Measurements from ENCODE around the gene PAIP2B. TPM values are rescaled to one million over a fixed set of nuclear protein-coding genes. Genes with fewer than 3 reads are reported as not detected.
"Not testable (repeated sequence)": the region's sequence is repeated elsewhere in the genome, so short reads cannot be mapped to it uniquely, and the experiment has no call there.

Gene PAIP2B
- polyA plus RNA-seq, 1 donor from 2014 or later, result 3.1 TPM

- Mint-ChIP-seq H3K27ac (no peak overlapping the region), H3K36me3 (peaks cover 11% of the 10 kb centered on the region)
Observed at GRCh38 chr2:71190656-71191569, 36.0 kb downstream of the PAIP2B start.

GRCh38 chr2:71187589-71187988, 39.3 kb downstream of the PAIP2B start:
- Mint-ChIP-seq H3K4me3 (no peak overlapping the region), H3K9me3 (no peaks in the 10 kb centered on the region)

More at GRCh38 chr2:71190656-71191569, 36.0 kb downstream of the PAIP2B start:
- Mint-ChIP-seq H3K4me1 (no peaks in the 10 kb centered on the region), H3K4me3 (no peak overlapping the region), H3K27me3 (no peaks in the 10 kb centered on the region), H3K9me3 (peaks cover 0 to 8% (median 4%) of the 10 kb centered on the region in 3 donors)

GRCh38 chr2:71186973-71187372, 39.9 kb downstream of the PAIP2B start:
- H3K27me3 Mint-ChIP-seq, result no peaks in the 10 kb centered on the region
- peaks cover 7% of the 10 kb centered on the region for H3K36me3 Mint-ChIP-seq
- no peak overlapping the region for H3K27ac Mint-ChIP-seq
- H3K9me3 Mint-ChIP-seq, result no peaks in the 10 kb centered on the region
- H3K4me1 Mint-ChIP-seq, result no peaks in the 10 kb centered on the region
- H3K4me3 Mint-ChIP-seq, result no peak overlapping the region

More at GRCh38 chr2:71187589-71187988, 39.3 kb downstream of the PAIP2B start:
- no peaks in the 10 kb centered on the region for H3K4me1 Mint-ChIP-seq
- H3K36me3 Mint-ChIP-seq, result peaks cover 7% of the 10 kb centered on the region
- no peaks in the 10 kb centered on the region for H3K27me3 Mint-ChIP-seq
- no peak overlapping the region for H3K27ac Mint-ChIP-seq

- not testable (repeated sequence) for H3K4me3 Mint-ChIP-seq, H3K27me3 Mint-ChIP-seq, H3K36me3 Mint-ChIP-seq, H3K9me3 Mint-ChIP-seq, H3K4me1 Mint-ChIP-seq, H3K27ac Mint-ChIP-seq
Observed at GRCh38 chr2:71183306-71184115, 43.4 kb downstream of the PAIP2B start.

- Mint-ChIP-seq H3K27me3 (peaks cover 2% of the 10 kb centered on the region), H3K9me3 (no peaks in the 10 kb centered on the region), H3K4me3 (no peak overlapping the region), H3K4me1 (no peaks in the 10 kb centered on the region), H3K27ac (no peak overlapping the region), H3K36me3 (peaks cover 3% of the 10 kb centered on the region)
Observed at GRCh38 chr2:71181316-71181715, 45.6 kb downstream of the PAIP2B start.

GRCh38 chr2:71178836-71179235, 48.1 kb downstream of the PAIP2B start:
- H3K36me3 Mint-ChIP-seq, H3K27me3 Mint-ChIP-seq, H3K27ac Mint-ChIP-seq, H3K4me3 Mint-ChIP-seq, H3K4me1 Mint-ChIP-seq, H3K9me3 Mint-ChIP-seq: not testable (repeated sequence)

GRCh38 chr2:71174207-71174606, 52.7 kb downstream of the PAIP2B start:
- H3K4me1 Mint-ChIP-seq, result no peaks in the 10 kb centered on the region
- no peak overlapping the region for H3K4me3 Mint-ChIP-seq
- peaks cover 7% of the 10 kb centered on the region for H3K27me3 Mint-ChIP-seq
- no peaks in the 10 kb centered on the region for H3K9me3 Mint-ChIP-seq
- peaks cover 1% of the 10 kb centered on the region for H3K36me3 Mint-ChIP-seq
- peak overlapping the region in 1 of 3 donors; percentile 53 for H3K27ac Mint-ChIP-seq

GRCh38 chr2:71173096-71173495, 53.8 kb downstream of the PAIP2B start:
- Mint-ChIP-seq H3K36me3 (peaks cover 1% of the 10 kb centered on the region), H3K4me3 (no peak overlapping the region), H3K27me3 (peaks cover 7% of the 10 kb centered on the region), H3K27ac (no peak overlapping the region), H3K9me3 (no peaks in the 10 kb centered on the region), H3K4me1 (no peaks in the 10 kb centered on the region)

GRCh38 chr2:71166812-71167211, 60.1 kb downstream of the PAIP2B start:
- Mint-ChIP-seq H3K27me3 (peaks cover 8% of the 10 kb centered on the region), H3K4me1 (no peaks in the 10 kb centered on the region), H3K4me3 (no peak overlapping the region), H3K27ac (no peak overlapping the region), H3K36me3 (no peaks in the 10 kb centered on the region), H3K9me3 (no peaks in the 10 kb centered on the region)

GRCh38 chr2:71157124-71157793, 69.6 kb downstream of the PAIP2B start:
- H3K4me3 Mint-ChIP-seq, result peak overlapping the region in 1 of 4 donors; percentile 30
- H3K36me3 Mint-ChIP-seq, result no peaks in the 10 kb centered on the region
- H3K4me1 Mint-ChIP-seq, result peaks cover 0 to 9% (median 7%) of the 10 kb centered on the region in 3 donors
- peaks cover 12% of the 10 kb centered on the region for H3K27me3 Mint-ChIP-seq
- no peak overlapping the region for H3K27ac Mint-ChIP-seq
- no peaks in the 10 kb centered on the region for H3K9me3 Mint-ChIP-seq

GRCh38 chr2:71156573-71156972, 70.3 kb downstream of the PAIP2B start:
- H3K27me3 Mint-ChIP-seq, result peaks cover 9% of the 10 kb centered on the region
- no peak overlapping the region for H3K4me3 Mint-ChIP-seq
- H3K4me1 Mint-ChIP-seq, result peaks cover 0 to 9% (median 7%) of the 10 kb centered on the region in 3 donors
- peaks cover 2% of the 10 kb centered on the region for H3K36me3 Mint-ChIP-seq
- H3K27ac Mint-ChIP-seq, result no peak overlapping the region
- no peaks in the 10 kb centered on the region for H3K9me3 Mint-ChIP-seq

GRCh38 chr2:71155846-71156245, 71.1 kb downstream of the PAIP2B start:
- Mint-ChIP-seq H3K27ac (no peak overlapping the region), H3K9me3 (no peaks in the 10 kb centered on the region), H3K4me1 (peaks cover 0 to 9% (median 7%) of the 10 kb centered on the region in 3 donors), H3K36me3 (peaks cover 2% of the 10 kb centered on the region), H3K4me3 (no peak overlapping the region), H3K27me3 (peaks cover 9% of the 10 kb centered on the region)

GRCh38 chr2:71154798-71155197, 72.1 kb downstream of the PAIP2B start:
- Mint-ChIP-seq H3K27me3 (peaks cover 9% of the 10 kb centered on the region), H3K9me3 (no peaks in the 10 kb centered on the region), H3K36me3 (peaks cover 2% of the 10 kb centered on the region), H3K4me1 (peaks cover 0 to 9% (median 7%) of the 10 kb centered on the region in 3 donors), H3K27ac (no peak overlapping the region), H3K4me3 (no peak overlapping the region)

GRCh38 chr2:71154279-71154678, 72.6 kb downstream of the PAIP2B start:
- Mint-ChIP-seq H3K36me3 (peaks cover 5% of the 10 kb centered on the region), H3K27me3 (peaks cover 9% of the 10 kb centered on the region), H3K27ac (no peak overlapping the region), H3K9me3 (no peaks in the 10 kb centered on the region), H3K4me1 (peaks cover 0 to 9% (median 7%) of the 10 kb centered on the region in 3 donors), H3K4me3 (no peak overlapping the region)

Data from IgD-negative memory B cell (primary cell).